Liver (tissue), 3 donors: Measurements from ENCODE around the gene TFDP1.

Experiments used
- CTCF ChIP-seq: fragments of 150-350 bp; IDR thresholded peaks from 2 replicates; pipeline ENCODE4 v1.5.1; 2017; ENCODE audit warnings: improper control_type of control experiment, low read depth, low read length; ENCODE audit not compliant: missing input control
- EGR1 ChIP-seq, 2 donors: IDR thresholded peaks; 2 replicates each; pipeline ENCODE4 v1.6.1; 2016 to 2018; ENCODE audit warnings: antibody characterized with exemption in 2 of 2, low read depth in 2 of 2
- donor health status: healthy.
- donor health status: healthy.

- TF ChIP-seq CTCF (no peak), EGR1 (IDR thresholded peaks at IDR 0.05; ENCODE audit: low read depth in 2 of 2) (no peak)
These were observed 23.5 kb downstream of the TFDP1 start for GRCh38 chr13:113607889-113608635.
